ENCODE measurements around the gene CLEC5A.

GRCh38 chr7:141916099-141916498, 30.7 kb downstream of the CLEC5A start, which contains the start of gene OR9A4:
- TF ChIP-seq GATA3 (IDR thresholded peaks at IDR 0.05; ENCODE audit: low read depth, low read length) (no peak), GATA2 (IDR thresholded peaks at IDR 0.05; ENCODE audit: low read depth, low read length) (no peak)
